CD4-positive, CD25-positive, alpha-beta regulatory T cell (primary cell): Measurements from ENCODE around the gene GLYR1. TPM values are rescaled to one million over a fixed set of nuclear protein-coding genes. Genes with fewer than 3 reads are reported as not detected.

Experiments
- ATAC-seq, 2 donors: fragments of 150-1000 bp; cut with Tn5 transposase; one replicate each; pipeline ENCODE4 v1.10.0; 2021; ENCODE audit warnings: low read depth in 2 of 2, moderate number of reproducible peaks in 2 of 2, moderate library complexity in 1 of 2
- DNase-seq, 3 donors: peaks; one replicate each; pipeline versions ENCODE4 v3.0.0 to v3.0.0-alpha.2; 2012 to 2022; ENCODE audit warnings: mixed read lengths in 1 of 3
- H3K27ac ChIP-seq: one replicate; pipeline ENCODE4 v1.7.0; 2013; ENCODE audit warnings: mild to moderate bottlenecking, low read length; ENCODE audit not compliant: insufficient read depth, poor library complexity, severe bottlenecking
- H3K27me3 ChIP-seq: one replicate; pipeline ENCODE4 v1.7.0; 2013; ENCODE audit warnings: low read length; ENCODE audit not compliant: control insufficient read depth, insufficient read depth
- H3K36me3 ChIP-seq: one replicate; pipeline ENCODE4 v1.7.0; 2013; ENCODE audit warnings: mild to moderate bottlenecking, low read length, moderate library complexity; ENCODE audit not compliant: control insufficient read depth, insufficient read depth
- H3K4me1 ChIP-seq: 2 replicates; pipeline ENCODE4 v1.7.0; 2013; ENCODE audit warnings: mild to moderate bottlenecking, low read length; ENCODE audit not compliant: insufficient read depth, control insufficient read depth, poor library complexity, severe bottlenecking
- H3K4me3 ChIP-seq: one replicate; pipeline ENCODE4 v1.7.0; 2013; ENCODE audit warnings: low read depth, mild to moderate bottlenecking, low read length, moderate library complexity
- H3K9me3 ChIP-seq, 2 experiments: 1 replicate in 1 of 2; 2 replicates in 1 of 2; pipeline ENCODE4 v1.7.0; 2013; ENCODE audit warnings: low read length in 2 of 2, mild to moderate bottlenecking in 1 of 2, moderate library complexity in 1 of 2; ENCODE audit not compliant: control insufficient read depth in 2 of 2
- H3K27ac Mint-ChIP-seq, 3 donors: one replicate each; pipeline ENCODE4 v1.8.0; 2020 to 2022; ENCODE audit warnings: mild to moderate bottlenecking in 3 of 3, mixed read lengths in 3 of 3, moderate library complexity in 2 of 3
- H3K27me3 Mint-ChIP-seq: one replicate; pipeline ENCODE4 v1.8.0; 2022; ENCODE audit warnings: mild to moderate bottlenecking, mixed read lengths
- H3K36me3 Mint-ChIP-seq: one replicate; pipeline ENCODE4 v1.8.0; 2020; ENCODE audit warnings: mixed read lengths
- H3K4me1 Mint-ChIP-seq, 4 donors: one replicate each; pipeline ENCODE4 v1.8.0; 2020 to 2022; ENCODE audit warnings: mixed read lengths in 4 of 4, mild to moderate bottlenecking in 1 of 4
- H3K4me3 Mint-ChIP-seq, 4 donors: one replicate each; pipeline ENCODE4 v1.8.0; 2020 to 2022; ENCODE audit warnings: mild to moderate bottlenecking in 4 of 4, mixed read lengths in 4 of 4, moderate library complexity in 3 of 4
- H3K9me3 Mint-ChIP-seq, 7 donors: one replicate each; pipeline ENCODE4 v1.8.0; 2020 to 2022; ENCODE audit warnings: mixed read lengths in 7 of 7, mild to moderate bottlenecking in 3 of 7, moderate library complexity in 2 of 7
- polyA plus RNA-seq, 4 donors: library from polyadenylated mRNA; unstranded; fragments of 300-500 nt; fragmentation: Illumina TruSeq; gene quantifications; one replicate each; pipeline ENCODE4 v1.2.3, GENCODE V29; 2021
- total RNA-seq: library from RNA; stranded (reverse); gene quantifications from one replicate; pipeline ENCODE4 v1.2.3, GENCODE V29; 2022

GLYR1 gene
- total and polyA plus RNA-seq, 5 donors from 2014 or later: 29.4 to 114 (median 35.7) TPM

DNA sequence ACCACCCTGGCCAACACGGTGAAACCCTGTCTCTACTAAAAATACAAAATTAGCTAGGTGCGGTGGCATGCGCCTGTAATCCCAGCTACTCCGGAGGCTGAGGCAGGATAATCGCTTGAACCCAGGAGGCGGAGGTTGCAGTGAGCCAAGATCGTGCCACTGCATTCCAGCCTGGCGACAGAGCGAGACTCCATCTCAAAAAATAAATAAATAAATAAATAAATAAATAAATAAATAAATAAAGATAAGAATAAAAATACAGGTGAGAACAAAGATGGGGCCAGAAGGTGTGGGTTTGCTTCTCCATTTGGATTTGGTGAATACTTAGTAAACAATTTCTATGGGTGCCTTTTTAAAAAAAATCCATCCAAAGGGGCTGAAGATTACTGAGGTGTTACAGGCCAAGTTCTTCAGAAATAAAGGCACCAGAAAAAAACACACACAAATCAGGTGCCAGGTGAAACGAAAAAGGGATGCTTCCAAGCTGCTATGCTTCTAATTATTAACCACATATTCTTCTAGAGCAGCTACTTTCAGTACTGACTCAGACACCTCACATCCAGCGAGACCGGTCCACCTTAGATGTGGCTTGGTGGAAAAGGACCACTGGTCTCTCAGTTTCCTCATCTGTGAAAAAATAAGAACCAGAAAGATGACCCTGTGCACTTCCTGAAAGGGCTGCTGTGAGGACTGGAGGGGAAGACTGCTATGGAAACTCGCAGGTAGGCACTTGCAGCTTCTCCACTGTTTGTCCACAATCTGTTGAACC, 9.2 kb downstream of the GLYR1 start:
- H3K27ac ChIP-seq: no peak overlapping the region
- no peaks in the 10 kb centered on the region for H3K4me1 ChIP-seq
- H3K36me3 ChIP-seq: peaks cover 66% of the 10 kb centered on the region
- Mint-ChIP-seq H3K9me3 (no peaks in the 10 kb centered on the region), H3K27me3 (no peaks in the 10 kb centered on the region), H3K27ac (peak overlapping the region in 1 of 3 donors; percentile 31), H3K4me3 (no peak overlapping the region), H3K36me3 (peaks cover 31% of the 10 kb centered on the region), H3K4me1 (peaks cover 0 to 22% (median 17%) of the 10 kb centered on the region in 4 donors)
- H3K9me3 ChIP-seq: no peaks in the 10 kb centered on the region
- no peak overlapping the region for H3K4me3 ChIP-seq
- DNase-seq (no peak), ATAC-seq (no peak)
- no peaks in the 10 kb centered on the region for H3K27me3 ChIP-seq

DNA sequence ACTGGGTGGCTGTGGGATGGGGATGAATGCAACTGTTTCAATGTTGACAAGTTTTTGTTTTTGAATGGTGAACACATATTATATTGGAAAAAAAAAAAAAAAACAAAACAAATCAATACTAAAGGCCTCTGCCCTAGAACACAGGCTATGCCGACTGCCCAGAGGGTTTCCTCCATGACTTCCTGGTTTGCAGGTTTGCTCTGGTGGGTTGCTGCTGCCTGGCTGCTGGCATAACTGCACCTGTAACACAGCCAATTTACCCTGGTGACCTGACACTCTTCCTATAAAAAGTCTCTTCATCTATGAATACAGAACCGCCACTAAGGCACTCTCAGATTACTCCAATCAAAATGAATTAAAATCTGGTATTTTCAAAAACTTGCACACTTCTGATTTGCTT, 10.4 kb downstream of the GLYR1 start:
- H3K27me3 Mint-ChIP-seq: no peaks in the 10 kb centered on the region
- no peak for DNase-seq
- Histone ChIP-seq H3K4me1 (no peaks in the 10 kb centered on the region), H3K4me3 (no peak overlapping the region), H3K36me3 (peaks cover 69% of the 10 kb centered on the region), H3K27me3 (no peaks in the 10 kb centered on the region), H3K9me3 (no peaks in the 10 kb centered on the region), H3K27ac (no peak overlapping the region)
- peak overlapping the region in 1 of 4 donors; percentile 12 for H3K4me3 Mint-ChIP-seq
- no peaks in the 10 kb centered on the region for H3K9me3 Mint-ChIP-seq
- peaks cover 0 to 26% (median 20%) of the 10 kb centered on the region in 4 donors for H3K4me1 Mint-ChIP-seq
- peaks cover 43% of the 10 kb centered on the region for H3K36me3 Mint-ChIP-seq
- no peak for ATAC-seq
- no peak overlapping the region for H3K27ac Mint-ChIP-seq

DNA sequence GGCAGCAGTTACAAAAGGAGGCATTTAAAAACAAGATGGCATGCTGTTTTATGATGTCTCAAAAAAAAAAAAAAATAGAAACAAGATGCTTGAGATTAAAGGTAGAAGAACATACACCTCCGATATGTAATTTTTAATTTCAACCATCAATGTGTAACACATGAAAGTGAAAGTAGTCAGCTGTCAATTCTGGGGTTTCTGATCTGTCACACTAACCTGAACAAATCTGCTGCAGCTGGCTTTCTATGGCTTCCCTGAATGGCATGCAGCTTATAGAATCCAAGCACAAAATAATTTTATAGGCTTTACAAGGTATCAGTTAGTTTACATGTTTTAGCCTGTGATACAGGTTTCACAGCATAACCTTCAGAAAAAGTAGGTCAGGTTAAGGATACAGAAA, 13.5 kb downstream of the GLYR1 start:
- Histone ChIP-seq H3K4me1 (no peaks in the 10 kb centered on the region), H3K36me3 (peaks cover 64% of the 10 kb centered on the region), H3K27ac (no peak overlapping the region), H3K27me3 (no peaks in the 10 kb centered on the region), H3K9me3 (no peaks in the 10 kb centered on the region), H3K4me3 (peak overlapping the region; percentile 15)
- peaks cover 0 to 21% (median 14%) of the 10 kb centered on the region in 4 donors for H3K4me1 Mint-ChIP-seq
- ATAC-seq: no peak
- H3K27me3 Mint-ChIP-seq: no peaks in the 10 kb centered on the region
- no peak overlapping the region for H3K4me3 Mint-ChIP-seq
- no peaks in the 10 kb centered on the region for H3K9me3 Mint-ChIP-seq
- H3K27ac Mint-ChIP-seq: no peak overlapping the region
- peak in 1 of 3 donors; percentile 29 for DNase-seq
- peaks cover 45% of the 10 kb centered on the region for H3K36me3 Mint-ChIP-seq

- Mint-ChIP-seq H3K4me3 (no peak overlapping the region), H3K9me3 (no peaks in the 10 kb centered on the region), H3K27ac (peak overlapping the region in 1 of 3 donors; percentile 57), H3K36me3 (peaks cover 39% of the 10 kb centered on the region), H3K27me3 (no peaks in the 10 kb centered on the region), H3K4me1 (peaks cover 0 to 20% (median 13%) of the 10 kb centered on the region in 4 donors)
- Histone ChIP-seq H3K4me3 (no peak overlapping the region), H3K36me3 (peaks cover 64% of the 10 kb centered on the region), H3K4me1 (no peaks in the 10 kb centered on the region), H3K27me3 (no peaks in the 10 kb centered on the region), H3K27ac (no peak overlapping the region), H3K9me3 (no peaks in the 10 kb centered on the region)
- ATAC-seq (no peak), DNase-seq (no peak)
Observed at GRCh38 chr16:4832698-4833343, 14.3 kb downstream of the GLYR1 start.

DNA sequence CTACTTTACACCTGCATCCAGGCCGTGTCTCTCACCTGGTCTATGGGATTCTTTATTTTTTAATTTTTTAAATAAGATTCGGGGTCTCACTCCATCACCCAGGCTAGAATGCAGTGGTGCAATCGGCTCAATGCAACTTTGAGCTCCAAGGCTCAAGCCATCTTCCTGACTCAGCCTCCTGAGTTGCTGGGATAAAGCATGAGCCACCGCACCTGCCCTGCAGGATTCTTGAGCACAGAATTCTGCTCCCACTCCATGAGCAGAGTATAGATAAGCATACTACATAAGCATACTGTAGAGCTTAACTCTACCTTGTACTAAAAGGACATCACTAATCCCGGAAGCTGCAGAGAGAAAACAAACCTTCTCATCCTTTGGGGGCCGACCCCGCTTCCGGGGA, 15.5 kb downstream of the GLYR1 start:
- peaks cover 0 to 20% (median 11%) of the 10 kb centered on the region in 4 donors for H3K4me1 Mint-ChIP-seq
- no peak overlapping the region for H3K4me3 ChIP-seq
- no peaks in the 10 kb centered on the region for H3K27me3 ChIP-seq
- no peaks in the 10 kb centered on the region for H3K4me1 ChIP-seq
- no peaks in the 10 kb centered on the region for H3K9me3 ChIP-seq
- H3K36me3 ChIP-seq: peaks cover 65% of the 10 kb centered on the region
- H3K4me3 Mint-ChIP-seq: no peak overlapping the region
- peaks cover 36% of the 10 kb centered on the region for H3K36me3 Mint-ChIP-seq
- DNase-seq (no peak), ATAC-seq (no peak)
- H3K27me3 Mint-ChIP-seq: no peaks in the 10 kb centered on the region
- H3K27ac ChIP-seq: no peak overlapping the region
- H3K27ac Mint-ChIP-seq: no peak overlapping the region
- peaks cover 0 to 1% (median 0%) of the 10 kb centered on the region in 7 donors for H3K9me3 Mint-ChIP-seq

- Histone ChIP-seq H3K4me1 (no peaks in the 10 kb centered on the region), H3K9me3 (no peaks in the 10 kb centered on the region), H3K27me3 (no peaks in the 10 kb centered on the region), H3K36me3 (peaks cover 67% of the 10 kb centered on the region), H3K27ac (no peak overlapping the region), H3K4me3 (no peak overlapping the region)
- DNase-seq: no peak
- Mint-ChIP-seq H3K4me1 (peaks cover 0 to 20% (median 11%) of the 10 kb centered on the region in 4 donors), H3K27me3 (no peaks in the 10 kb centered on the region), H3K4me3 (no peak overlapping the region), H3K36me3 (peaks cover 36% of the 10 kb centered on the region), H3K9me3 (peaks cover 0 to 1% (median 0%) of the 10 kb centered on the region in 7 donors), H3K27ac (no peak overlapping the region)
- no peak for ATAC-seq
Observed at GRCh38 chr16:4830408-4830807, 16.7 kb downstream of the GLYR1 start.

DNA sequence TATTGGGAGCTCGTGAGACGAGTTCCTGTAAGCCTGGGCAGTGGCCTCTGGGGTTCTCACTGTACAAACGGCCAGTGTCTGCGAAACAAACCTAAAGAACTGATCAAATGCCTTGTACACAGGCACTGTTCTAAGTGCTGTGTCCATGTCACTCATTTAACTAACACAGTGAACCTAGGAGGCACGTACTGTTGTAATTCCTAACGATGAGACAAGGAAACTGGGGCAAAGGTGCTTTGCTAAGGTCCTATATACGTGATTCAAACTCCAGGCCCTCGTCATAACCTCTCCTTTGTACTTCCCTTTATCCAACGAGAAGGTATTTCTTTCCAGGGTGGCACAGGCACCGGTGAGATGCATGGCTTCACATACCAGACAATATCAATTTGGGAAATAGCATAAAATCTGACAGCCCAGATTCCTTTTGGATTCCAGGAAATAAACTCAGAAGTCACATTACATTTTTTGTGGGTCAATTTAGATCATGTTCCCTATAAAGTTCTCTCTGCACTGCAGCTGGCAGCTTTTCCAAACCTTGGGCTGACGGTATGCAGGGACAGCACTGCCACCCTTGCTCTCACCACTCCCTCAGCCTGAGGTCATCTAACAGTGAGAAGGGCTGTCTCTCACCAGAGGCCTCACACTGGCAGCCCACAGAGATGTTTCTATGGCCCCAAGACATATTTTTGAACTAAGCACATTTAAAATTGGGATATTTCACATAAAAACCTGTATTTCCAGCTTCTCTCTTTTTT, 18.3 kb downstream of the GLYR1 start:
- H3K9me3 ChIP-seq: no peaks in the 10 kb centered on the region
- no peaks in the 10 kb centered on the region for H3K27me3 Mint-ChIP-seq
- no peaks in the 10 kb centered on the region for H3K4me1 ChIP-seq
- H3K36me3 ChIP-seq: peaks cover 83% of the 10 kb centered on the region
- H3K27me3 ChIP-seq: no peaks in the 10 kb centered on the region
- no peak overlapping the region for H3K27ac ChIP-seq
- no peak overlapping the region for H3K27ac Mint-ChIP-seq
- peaks cover 5 to 17% (median 11%) of the 10 kb centered on the region in 4 donors for H3K4me1 Mint-ChIP-seq
- H3K36me3 Mint-ChIP-seq: peaks cover 49% of the 10 kb centered on the region
- ATAC-seq (no peak), DNase-seq (no peak)
- peaks cover 0 to 1% (median 0%) of the 10 kb centered on the region in 7 donors for H3K9me3 Mint-ChIP-seq
- no peak overlapping the region for H3K4me3 ChIP-seq
- no peak overlapping the region for H3K4me3 Mint-ChIP-seq
